Neuronal stem cell (in vitro differentiated cells): ENCODE measurements around the gene EPGN.

Source experiments
- DNase-seq: peaks from one replicate; pipeline ENCODE4 v3.0.0-alpha.2; 2013; ENCODE audit warnings: low spot score
- H2AFZ ChIP-seq: one replicate; pipeline ENCODE4 v1.6.1; 2013; ENCODE audit warnings: mild to moderate bottlenecking, low read length, inconsistent platforms
- H2AK5ac ChIP-seq: 2 replicates; pipeline ENCODE4 v1.6.1; 2013; ENCODE audit warnings: low read depth, mild to moderate bottlenecking, inconsistent platforms, low read length, moderate library complexity, mixed read lengths
- H2BK120ac ChIP-seq: 2 replicates; pipeline ENCODE4 v1.6.1; 2013; ENCODE audit warnings: low read depth, mild to moderate bottlenecking, inconsistent platforms, low read length, moderate library complexity, mixed read lengths
- H2BK12ac ChIP-seq: one replicate; pipeline ENCODE4 v1.6.1; 2013; ENCODE audit warnings: low read length, inconsistent platforms
- H2BK15ac ChIP-seq: 2 replicates; pipeline ENCODE4 v1.6.1; 2013; ENCODE audit warnings: mild to moderate bottlenecking, low read length, inconsistent platforms, mixed read lengths
- H2BK5ac ChIP-seq: one replicate; pipeline ENCODE4 v1.6.1; 2013; ENCODE audit warnings: inconsistent platforms, mild to moderate bottlenecking, low read length, moderate library complexity
- H3K14ac ChIP-seq: one replicate; pipeline ENCODE4 v1.6.1; 2013; ENCODE audit warnings: low read length, inconsistent platforms
- H3K18ac ChIP-seq: 2 replicates; pipeline ENCODE4 v1.6.1; 2013; ENCODE audit warnings: low read length, inconsistent platforms
- H3K23ac ChIP-seq: 2 replicates; pipeline ENCODE4 v1.6.1; 2013; ENCODE audit warnings: low read depth, mild to moderate bottlenecking, mixed read lengths, low read length, inconsistent platforms; ENCODE audit not compliant: poor library complexity
- H3K27ac ChIP-seq: replicated peaks from 3 replicates; pipeline ENCODE4 v1.5.1; 2013; ENCODE audit warnings: low read length, inconsistent platforms
- H3K27me3 ChIP-seq, 3 experiments: 2 replicates each; pipeline ENCODE4 v1.6.1; 2013; ENCODE audit warnings: low read length in 3 of 3, mild to moderate bottlenecking in 2 of 3, inconsistent platforms in 1 of 3, low read depth in 1 of 3, mixed read lengths in 1 of 3, moderate library complexity in 1 of 3; ENCODE audit not compliant: control insufficient read depth in 3 of 3, insufficient read depth in 3 of 3
- H3K36me3 ChIP-seq, 2 donors: replicated peaks in 1 of 2; 2 replicates each; pipeline ENCODE4 v1.6.1; 2013; ENCODE audit warnings: low read length in 2 of 2; ENCODE audit not compliant: control insufficient read depth in 2 of 2, insufficient read depth in 2 of 2
- H3K4ac ChIP-seq: 2 replicates; pipeline ENCODE4 v1.6.1; 2013; ENCODE audit warnings: inconsistent platforms, mild to moderate bottlenecking, low read length, moderate library complexity
- H3K4me1 ChIP-seq, 2 donors: 1 replicate in 1 of 2; 2 replicates in 1 of 2; pipeline ENCODE4 v1.6.1; 2013; ENCODE audit warnings: low read length in 2 of 2, low read depth in 1 of 2; ENCODE audit not compliant: control insufficient read depth in 2 of 2, insufficient read depth in 1 of 2
- H3K4me2 ChIP-seq: one replicate; pipeline ENCODE4 v1.6.1; 2013; ENCODE audit warnings: mild to moderate bottlenecking, low read length, inconsistent platforms; ENCODE audit not compliant: insufficient read depth, poor library complexity, severe bottlenecking
- H3K4me3 ChIP-seq, 2 donors: 2 replicates each; pipeline ENCODE4 v1.5.1; 2013; ENCODE audit warnings: low read length in 2 of 2, mild to moderate bottlenecking in 2 of 2, inconsistent platforms in 1 of 2, moderate library complexity in 1 of 2
- H3K79me1 ChIP-seq: one replicate; pipeline ENCODE4 v1.6.1; 2013; ENCODE audit warnings: low read depth, mild to moderate bottlenecking, inconsistent platforms, low read length, moderate library complexity
- H3K9ac ChIP-seq: one replicate; pipeline ENCODE4 v1.6.1; 2013; ENCODE audit warnings: mild to moderate bottlenecking, low read depth, low read length, inconsistent platforms; ENCODE audit not compliant: poor library complexity
- H3K9me3 ChIP-seq, 2 donors: replicated peaks in 1 of 2; 2 replicates each; pipeline versions ENCODE3 to v1.6.1; 2013; ENCODE audit warnings: low read length in 2 of 2, mild to moderate bottlenecking in 2 of 2, inconsistent platforms in 1 of 2, low read depth in 1 of 2, mixed read lengths in 1 of 2, moderate library complexity in 1 of 2; ENCODE audit not compliant: control insufficient read depth in 2 of 2, insufficient read depth in 1 of 2
- H4K8ac ChIP-seq: one replicate; pipeline ENCODE4 v1.6.1; 2013; ENCODE audit warnings: low read depth, mild to moderate bottlenecking, inconsistent platforms, low read length, moderate library complexity
- H4K91ac ChIP-seq: one replicate; pipeline ENCODE4 v1.6.1; 2013; ENCODE audit warnings: low read length, low read depth, mild to moderate bottlenecking, inconsistent platforms; ENCODE audit not compliant: poor library complexity
- WGBS, 2 donors: extraction: QIAGEN DNeasy Blood & Tissue Kit; methylation state at CpG; one replicate each; pipeline ENCODE4 v1.1.7; 2013; ENCODE audit warnings: missing lambda C conversion rate in 2 of 2, mixed read lengths in 1 of 2; ENCODE audit not compliant: insufficient read length in 2 of 2, insufficient replicate concordance in 1 of 2; ENCODE audit errors: extremely low coverage in 2 of 2; 5-methylcytosine and 5-hydroxymethylcytosine counted together

Gene EPGN

DNA sequence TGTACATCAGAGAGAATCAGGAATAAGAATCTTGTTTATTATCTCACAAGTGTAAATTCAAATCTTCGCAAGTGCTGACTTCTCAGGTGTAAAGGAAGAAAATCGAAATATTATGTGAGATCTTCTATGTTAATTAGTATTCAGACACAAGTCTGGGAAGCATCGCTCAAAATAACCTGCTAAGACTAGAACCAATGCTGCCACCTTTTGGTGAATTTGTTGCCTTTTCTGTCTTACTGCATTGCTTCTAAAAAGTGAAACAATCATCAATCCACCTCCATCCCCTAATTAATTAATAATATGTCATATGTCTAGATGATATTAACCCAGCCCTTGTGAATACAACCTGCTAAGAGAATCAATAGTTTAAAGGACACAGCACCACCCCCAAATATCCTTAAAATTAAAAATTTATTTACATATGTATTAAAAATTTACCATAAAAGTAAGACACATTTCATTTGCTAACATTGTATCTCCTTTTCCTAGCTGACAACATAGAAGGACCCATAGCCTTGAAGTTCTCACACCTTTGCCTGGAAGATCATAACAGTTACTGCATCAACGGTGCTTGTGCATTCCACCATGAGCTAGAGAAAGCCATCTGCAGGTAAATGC, 3.5 kb downstream of the EPGN start:
- Histone ChIP-seq H3K36me3 (no peaks in the 10 kb centered on the region), H3K14ac (no peak overlapping the region), H4K8ac (no peak overlapping the region), H2AFZ (no peak overlapping the region), H4K91ac (no peak overlapping the region), H3K27me3 (no peaks in the 10 kb centered on the region), H3K9ac (no peak overlapping the region), H3K4me1 (no peaks in the 10 kb centered on the region), H3K27ac (no peak overlapping the region), H3K18ac (no peak overlapping the region), H3K4ac (no peak overlapping the region), H3K79me1 (no peaks in the 10 kb centered on the region), H2AK5ac (no peak overlapping the region), H2BK5ac (no peak overlapping the region), H3K4me3 (no peak overlapping the region), H3K9me3 (no peaks in the 10 kb centered on the region), H3K4me2 (no peak overlapping the region), H2BK12ac (no peak overlapping the region), H2BK120ac (no peak overlapping the region), H2BK15ac (no peak overlapping the region), H3K23ac (no peak overlapping the region)
- peak; percentile 23 for DNase-seq
- WGBS, 2 donors = no CpG with 5 or more reads among the region's 4 CpGs

DNA sequence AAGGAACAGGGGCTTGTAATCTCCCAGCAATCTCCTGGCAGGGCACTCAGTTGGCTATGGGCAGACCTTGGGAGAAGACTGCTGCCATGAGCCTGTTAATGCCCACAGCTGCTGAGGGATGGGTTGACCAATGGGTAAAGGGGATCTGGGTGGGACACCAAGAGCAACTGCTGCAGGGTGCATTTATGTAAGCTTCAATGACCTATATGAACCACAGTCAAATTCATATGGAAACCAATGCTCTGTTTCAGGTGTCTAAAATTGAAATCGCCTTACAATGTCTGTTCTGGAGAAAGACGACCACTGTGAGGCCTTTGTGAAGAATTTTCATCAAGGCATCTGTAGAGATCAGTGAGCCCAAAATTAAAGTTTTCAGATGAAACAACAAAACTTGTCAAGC, 6.1 kb downstream of the EPGN start:
- H3K27me3 ChIP-seq = no peaks in the 10 kb centered on the region
- WGBS, 2 donors = no CpG with 5 or more reads among the region's 2 CpGs
- no peak overlapping the region for H3K4me2 ChIP-seq
- no peak overlapping the region for H2BK120ac ChIP-seq
- H2BK5ac ChIP-seq = no peak overlapping the region
- H4K91ac ChIP-seq = no peak overlapping the region
- no peak overlapping the region for H2AFZ ChIP-seq
- no peak overlapping the region for H2BK15ac ChIP-seq
- H2AK5ac ChIP-seq = no peak overlapping the region
- H3K18ac ChIP-seq = no peak overlapping the region
- no peak overlapping the region for H3K14ac ChIP-seq
- DNase-seq = no peak
- H3K79me1 ChIP-seq = no peaks in the 10 kb centered on the region
- no peak overlapping the region for H3K27ac ChIP-seq
- H3K36me3 ChIP-seq = no peaks in the 10 kb centered on the region
- H3K23ac ChIP-seq = no peak overlapping the region
- no peak overlapping the region for H3K9ac ChIP-seq
- no peak overlapping the region for H3K4ac ChIP-seq
- no peak overlapping the region for H2BK12ac ChIP-seq
- no peaks in the 10 kb centered on the region for H3K4me1 ChIP-seq
- no peaks in the 10 kb centered on the region for H3K9me3 ChIP-seq
- no peak overlapping the region for H4K8ac ChIP-seq
- H3K4me3 ChIP-seq = no peak overlapping the region

DNA sequence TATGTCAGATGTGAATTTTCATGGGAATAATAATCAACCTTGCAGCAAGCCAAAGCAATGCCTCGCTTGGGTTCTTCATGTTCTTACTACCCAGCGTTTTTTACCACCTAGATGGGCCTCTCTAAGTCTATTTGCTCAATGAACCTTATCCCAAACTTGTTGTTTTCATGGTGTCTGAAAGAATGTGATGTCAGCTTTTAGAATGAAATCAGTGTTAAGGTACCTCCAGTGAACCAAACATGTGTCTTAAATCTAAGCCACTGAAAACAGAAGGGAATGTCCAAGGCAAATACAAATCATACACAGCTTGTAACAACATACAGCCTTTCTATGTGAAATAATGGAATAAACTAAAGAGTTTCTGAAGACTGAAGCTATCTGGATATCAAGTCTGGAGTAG, 6.7 kb downstream of the EPGN start:
- Histone ChIP-seq H3K4me2 (no peak overlapping the region), H3K9me3 (no peaks in the 10 kb centered on the region), H2BK12ac (no peak overlapping the region), H2BK5ac (no peak overlapping the region), H3K4me1 (no peaks in the 10 kb centered on the region), H2BK15ac (no peak overlapping the region), H3K4me3 (no peak overlapping the region), H2AK5ac (no peak overlapping the region), H3K36me3 (no peaks in the 10 kb centered on the region), H3K14ac (no peak overlapping the region), H3K27ac (no peak overlapping the region), H3K4ac (no peak overlapping the region), H3K27me3 (no peaks in the 10 kb centered on the region), H3K79me1 (no peaks in the 10 kb centered on the region), H2BK120ac (no peak overlapping the region), H3K23ac (no peak overlapping the region), H3K18ac (no peak overlapping the region), H4K8ac (no peak overlapping the region), H3K9ac (no peak overlapping the region), H4K91ac (no peak overlapping the region), H2AFZ (no peak overlapping the region)
- no CpG with 5 or more reads among the region's 2 CpGs for WGBS, 2 donors
- DNase-seq = no peak

DNA sequence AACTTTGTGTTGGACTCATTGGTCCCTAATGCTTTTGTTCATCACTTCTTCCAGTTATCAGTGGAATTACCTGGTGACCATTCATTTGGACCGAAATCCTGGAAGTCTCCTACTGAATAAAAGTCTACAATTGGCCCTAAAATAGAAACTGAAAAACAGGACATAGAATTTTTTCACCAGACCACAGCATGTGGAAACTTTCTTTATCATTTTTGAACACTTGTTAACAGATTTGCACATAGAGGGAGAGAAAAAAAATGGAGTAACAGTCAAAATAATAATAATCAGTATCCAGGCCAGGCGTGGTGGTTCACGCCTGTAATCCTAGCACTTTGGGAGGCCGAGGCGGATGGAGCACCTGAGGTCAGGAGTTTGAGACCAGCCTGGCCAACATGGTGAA, 7.1 kb downstream of the EPGN start:
- Histone ChIP-seq H2BK120ac (no peak overlapping the region), H4K8ac (no peak overlapping the region), H4K91ac (no peak overlapping the region), H2BK12ac (no peak overlapping the region), H2BK15ac (no peak overlapping the region), H3K4me3 (no peak overlapping the region), H3K9me3 (no peaks in the 10 kb centered on the region), H3K79me1 (no peaks in the 10 kb centered on the region), H2AK5ac (no peak overlapping the region), H3K36me3 (no peaks in the 10 kb centered on the region), H3K9ac (no peak overlapping the region), H3K4ac (no peak overlapping the region), H3K23ac (no peak overlapping the region), H3K18ac (no peak overlapping the region), H3K4me2 (no peak overlapping the region), H3K27me3 (no peaks in the 10 kb centered on the region), H2AFZ (no peak overlapping the region), H3K4me1 (no peaks in the 10 kb centered on the region), H2BK5ac (no peak overlapping the region), H3K27ac (no peak overlapping the region), H3K14ac (no peak overlapping the region)
- no CpG with 5 or more reads among the region's 5 CpGs for WGBS, 2 donors
- no peak for DNase-seq
